ENCODE data around the gene SPESP1. TPM values are rescaled to one million over a fixed set of nuclear protein-coding genes. Genes with fewer than 3 reads are reported as not detected.
"Not testable (repeated sequence)": the region's sequence is repeated elsewhere in the genome, so short reads cannot be mapped to it uniquely, and the experiment has no call there.

The SPESP1 gene
- total RNA-seq, 1 experiment from 2014 or later: not detected

- in situ Hi-C loops (cut with HindIII; ENCODE audit: low pct_unique_long_range_greater_than_20kb, low sequenced_read_pairs); POLR2A ChIA-PET; H3K36me3 ChIP-seq (ENCODE audit: control insufficient read depth, insufficient read depth, low read length); H3K27me3 ChIP-seq (ENCODE audit: control insufficient read depth, insufficient read depth, low read length); H3K9me3 ChIP-seq (ENCODE audit: control insufficient read depth, insufficient read depth, low read depth, low read length); ATAC-seq; H3K4me1 ChIP-seq (ENCODE audit: control insufficient read depth, insufficient read depth, low read length); DNase-seq (ENCODE audit: low read depth, low spot score); intact Hi-C loops (cut with micrococcal nuclease; ENCODE audit: unreplicated experiment); H3K27ac ChIP-seq (ENCODE audit: low read length); H3K4me3 ChIP-seq (ENCODE audit: low read depth in 2 of 2, low read length in 2 of 2); CTCF ChIA-PET; BruUV-seq (replicated peaks): not testable (repeated sequence)
These were observed 47.1 kb downstream of the SPESP1 start for GRCh38 chr15:68977426-68977825.

GRCh38 chr15:68979006-68979405, 48.7 kb downstream of the SPESP1 start:
- peaks cover 6% of the 10 kb centered on the region; the same call in 1 of the 2 replicates for H3K9me3 ChIP-seq (ENCODE audit: control insufficient read depth, insufficient read depth, low read depth, low read length)
- no peaks in the 10 kb centered on the region for H3K4me1 ChIP-seq (ENCODE audit: control insufficient read depth, insufficient read depth, low read length)
- H3K27me3 ChIP-seq (ENCODE audit: control insufficient read depth, insufficient read depth, low read length): peaks cover 3% of the 10 kb centered on the region; the same call in 1 of the 2 replicates
- no peak for TF ChIP-seq REST (IDR thresholded peaks at IDR 0.05; ENCODE audit: insufficient read depth in 1 of 2, low read depth in 2 of 2, low read length in 1 of 2)
- TF ChIP-seq SIN3A (IDR thresholded peaks at IDR 0.05; ENCODE audit: borderline replicate concordance, insufficient read depth, low read depth, low read length): no peak
- TF ChIP-seq TCF7L2 (IDR thresholded peaks at IDR 0.05; ENCODE audit: low read depth, low read length): no peak
- no peak for TF ChIP-seq CTCF (IDR thresholded peaks at IDR 0.05)
- TF ChIP-seq POLR2AphosphoS5 (IDR thresholded peaks at IDR 0.05; ENCODE audit: low read depth, low read length): no peak
- in situ Hi-C loops (cut with HindIII; ENCODE audit: low pct_unique_long_range_greater_than_20kb, low sequenced_read_pairs) (no loop called here), intact Hi-C loops (cut with micrococcal nuclease; ENCODE audit: unreplicated experiment) (no loop called here)
- BruUV-seq (replicated peaks): no TSS peak
- ChIA-PET POLR2A (no interaction called here), CTCF (no interaction called here)
- DNase-seq (ENCODE audit: low read depth, low spot score) (no peak), ATAC-seq (no peak)
- no peaks in the 10 kb centered on the region for H3K36me3 ChIP-seq (ENCODE audit: control insufficient read depth, insufficient read depth, low read length)
- no peak overlapping the region for H3K4me3 ChIP-seq (ENCODE audit: low read depth in 2 of 2, low read length in 2 of 2)
- H3K27ac ChIP-seq (ENCODE audit: low read length): no peak overlapping the region

- no peak for TF ChIP-seq CTCF (IDR thresholded peaks at IDR 0.05)
- TF ChIP-seq SIN3A (IDR thresholded peaks at IDR 0.05; ENCODE audit: borderline replicate concordance, insufficient read depth, low read depth, low read length): no peak
- no peak for TF ChIP-seq REST (IDR thresholded peaks at IDR 0.05; ENCODE audit: insufficient read depth in 1 of 2, low read depth in 2 of 2, low read length in 1 of 2)
- no peak for TF ChIP-seq POLR2AphosphoS5 (IDR thresholded peaks at IDR 0.05; ENCODE audit: low read depth, low read length)
- no peak for TF ChIP-seq TCF7L2 (IDR thresholded peaks at IDR 0.05; ENCODE audit: low read depth, low read length)
- in situ Hi-C loops (cut with HindIII; ENCODE audit: low pct_unique_long_range_greater_than_20kb, low sequenced_read_pairs) (no loop called here), intact Hi-C loops (cut with micrococcal nuclease; ENCODE audit: unreplicated experiment) (no loop called here)
- ChIA-PET POLR2A (no interaction called here), CTCF (no interaction called here)
- Histone ChIP-seq H3K27me3 (ENCODE audit: control insufficient read depth, insufficient read depth, low read length) (peaks cover 3% of the 10 kb centered on the region; the same call in 1 of the 2 replicates), H3K27ac (ENCODE audit: low read length) (no peak overlapping the region), H3K4me1 (ENCODE audit: control insufficient read depth, insufficient read depth, low read length) (no peaks in the 10 kb centered on the region), H3K36me3 (ENCODE audit: control insufficient read depth, insufficient read depth, low read length) (no peaks in the 10 kb centered on the region), H3K9me3 (ENCODE audit: control insufficient read depth, insufficient read depth, low read depth, low read length) (peaks cover 6% of the 10 kb centered on the region; the same call in 1 of the 2 replicates), H3K4me3 (ENCODE audit: low read depth in 2 of 2, low read length in 2 of 2) (no peak overlapping the region)
- BruUV-seq (replicated peaks): no TSS peak
- ATAC-seq (no peak), DNase-seq (ENCODE audit: low read depth, low spot score) (no peak)
These were observed 49.5 kb downstream of the SPESP1 start for GRCh38 chr15:68979816-68980215.
